ENCODE measurements around the gene REV1. TPM values are rescaled to one million over a fixed set of nuclear protein-coding genes. Genes with fewer than 3 reads are reported as not detected.

The REV1 gene
- total and polyA plus RNA-seq, 8 donors = 6.5 to 122 (median 23.5) TPM

- Histone ChIP-seq H3K36me3 (peaks cover 16 to 74% (median 71%) of the 10 kb centered on the region in 4 donors), H3K27ac (no peak overlapping the region), H3K4me3 (no peak overlapping the region), H3K9me3 (no peaks in the 10 kb centered on the region), H3K27me3 (no peaks in the 10 kb centered on the region), H3K4me1 (peaks cover 0 to 4% (median 0%) of the 10 kb centered on the region in 4 donors)
- intact Hi-C loops (cut with DNase I; ENCODE audit: low total_unique reads) = no loop called here
- WGBS, 5 donors = 72 to 86% (median 84%) methylated on average over 2 of the region's 2 CpGs
- no peak for DNase-seq
- TF ChIP-seq EP300 (IDR thresholded peaks at IDR 0.05) (no peak), POLR2AphosphoS5 (IDR thresholded peaks at IDR 0.05) (no peak), POLR2A (IDR thresholded peaks at IDR 0.05) (no peak)
- TF ChIP-seq, protein P1, sequence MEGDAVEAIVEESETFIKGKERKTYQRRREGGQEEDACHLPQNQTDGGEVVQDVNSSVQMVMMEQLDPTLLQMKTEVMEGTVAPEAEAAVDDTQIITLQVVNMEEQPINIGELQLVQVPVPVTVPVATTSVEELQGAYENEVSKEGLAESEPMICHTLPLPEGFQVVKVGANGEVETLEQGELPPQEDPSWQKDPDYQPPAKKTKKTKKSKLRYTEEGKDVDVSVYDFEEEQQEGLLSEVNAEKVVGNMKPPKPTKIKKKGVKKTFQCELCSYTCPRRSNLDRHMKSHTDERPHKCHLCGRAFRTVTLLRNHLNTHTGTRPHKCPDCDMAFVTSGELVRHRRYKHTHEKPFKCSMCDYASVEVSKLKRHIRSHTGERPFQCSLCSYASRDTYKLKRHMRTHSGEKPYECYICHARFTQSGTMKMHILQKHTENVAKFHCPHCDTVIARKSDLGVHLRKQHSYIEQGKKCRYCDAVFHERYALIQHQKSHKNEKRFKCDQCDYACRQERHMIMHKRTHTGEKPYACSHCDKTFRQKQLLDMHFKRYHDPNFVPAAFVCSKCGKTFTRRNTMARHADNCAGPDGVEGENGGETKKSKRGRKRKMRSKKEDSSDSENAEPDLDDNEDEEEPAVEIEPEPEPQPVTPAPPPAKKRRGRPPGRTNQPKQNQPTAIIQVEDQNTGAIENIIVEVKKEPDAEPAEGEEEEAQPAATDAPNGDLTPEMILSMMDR (IDR thresholded peaks at IDR 0.05) = no peak
Measured at GRCh38 chr2:99388892-99389291, 100.9 kb downstream of the REV1 start.

DNA sequence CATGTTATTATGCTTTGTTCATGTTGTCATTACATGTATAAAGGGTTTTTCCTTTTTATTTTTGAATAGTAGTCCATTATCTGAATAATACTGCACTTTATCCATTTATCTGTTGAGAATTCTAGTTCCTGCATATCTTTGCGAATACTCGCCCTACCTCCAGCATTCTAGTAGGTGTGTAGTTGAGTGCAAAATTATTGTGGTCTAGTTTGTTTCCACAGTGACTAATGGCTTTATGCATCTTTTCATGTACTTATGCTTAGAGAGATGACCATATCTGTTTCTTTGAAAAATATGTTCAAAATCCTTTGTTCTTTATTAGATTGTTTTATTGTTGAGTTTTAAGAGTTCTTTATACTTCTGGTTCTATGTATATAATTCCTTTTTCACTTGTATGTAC lies 103.8 kb downstream of the REV1 start:
- TF ChIP-seq EP300 (IDR thresholded peaks at IDR 0.05) (no peak), POLR2A (IDR thresholded peaks at IDR 0.05) (no peak), POLR2AphosphoS5 (IDR thresholded peaks at IDR 0.05) (no peak)
- TF ChIP-seq, protein P1 (IDR thresholded peaks at IDR 0.05) = no peak
- H3K36me3 ChIP-seq = peaks cover 14 to 72% (median 69%) of the 10 kb centered on the region in 4 donors
- peaks cover 0 to 4% (median 0%) of the 10 kb centered on the region in 4 donors for H3K4me1 ChIP-seq
- WGBS, 5 donors = 94 to 100% (median 97%) methylated on average over 2 of the region's 2 CpGs
- DNase-seq = no peak
- no peak overlapping the region for H3K4me3 ChIP-seq
- no peaks in the 10 kb centered on the region for H3K27me3 ChIP-seq
- no peaks in the 10 kb centered on the region for H3K9me3 ChIP-seq
- H3K27ac ChIP-seq = no peak overlapping the region
- intact Hi-C loops (cut with DNase I; ENCODE audit: low total_unique reads) = no loop called here

DNA sequence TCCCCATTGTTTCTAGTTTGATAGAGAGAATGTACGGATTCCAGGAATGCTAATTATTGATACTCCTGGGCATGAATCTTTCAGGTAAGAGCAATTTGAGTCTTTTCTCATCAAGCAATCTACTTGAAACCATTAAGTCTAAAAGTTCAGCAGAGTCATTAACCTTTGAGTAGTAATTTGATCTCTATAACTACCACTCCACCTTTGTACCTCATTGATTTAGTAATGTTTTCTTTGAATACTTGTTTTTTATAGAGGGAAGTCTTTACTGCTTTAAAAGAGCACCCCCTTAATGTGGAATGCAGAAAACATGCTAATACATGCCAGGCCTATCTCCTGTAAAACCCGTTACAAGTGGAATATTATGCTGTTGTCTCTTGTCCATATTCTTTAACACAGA lies 107.7 kb downstream of the REV1 start:
- DNase-seq = no peak
- H3K36me3 ChIP-seq = peaks cover 19 to 95% (median 93%) of the 10 kb centered on the region in 4 donors
- no peaks in the 10 kb centered on the region for H3K27me3 ChIP-seq
- H3K27ac ChIP-seq = no peak overlapping the region
- no peaks in the 10 kb centered on the region for H3K9me3 ChIP-seq
- no peaks in the 10 kb centered on the region for H3K4me1 ChIP-seq
- WGBS, 5 donors = 86 to 100% (median 96%) methylated on average over 2 of the region's 2 CpGs
- no peak overlapping the region for H3K4me3 ChIP-seq
- intact Hi-C loops (cut with DNase I; ENCODE audit: low total_unique reads) = no loop called here
- TF ChIP-seq POLR2A (IDR thresholded peaks at IDR 0.05) (no peak), POLR2AphosphoS5 (IDR thresholded peaks at IDR 0.05) (no peak), EP300 (IDR thresholded peaks at IDR 0.05) (no peak)
- TF ChIP-seq, protein P1 (IDR thresholded peaks at IDR 0.05) = no peak

GRCh38 chr2:99380376-99381010 lies 109.3 kb downstream of the REV1 start:
- intact Hi-C loops (cut with DNase I; ENCODE audit: low total_unique reads) = no loop called here
- Histone ChIP-seq H3K9me3 (no peaks in the 10 kb centered on the region), H3K27ac (no peak overlapping the region), H3K4me1 (no peaks in the 10 kb centered on the region), H3K4me3 (no peak overlapping the region), H3K27me3 (no peaks in the 10 kb centered on the region), H3K36me3 (peaks cover 28 to 96% (median 94%) of the 10 kb centered on the region in 4 donors)
- WGBS, 5 donors = 85 to 91% (median 89%) methylated on average over 3 of the region's 3 CpGs
- DNase-seq = no peak
- no peak for TF ChIP-seq EP300 (IDR thresholded peaks at IDR 0.05)
- TF ChIP-seq, protein P1 (IDR thresholded peaks at IDR 0.05) = no peak
- no peak for TF ChIP-seq POLR2AphosphoS5 (IDR thresholded peaks at IDR 0.05)
